Cardiac atrium fibroblast (primary cell): ENCODE data around the gene AK2. TPM values are rescaled to one million over a fixed set of nuclear protein-coding genes. Genes with fewer than 3 reads are reported as not detected.

Source experiments
- total RNA-seq: library from RNA; depleted of rRNA; stranded (reverse); fragments of >200 nt; gene quantifications from 2 replicates; pipeline ENCODE4 v1.2.3, GENCODE V29; 2015

Gene AK2
- total RNA-seq = 146 and 152 TPM in 2 replicates

GRCh38 chr1:33036526-33037503, at the start of gene AK2:
Gene AK2, minus strand, starts transcription at chr1:33036883. Its CDS starts 55 bp downstream, at chr1:33036828.

GRCh38 chr1:33080885-33081553, 44.3 kb upstream of the AK2 start, which contains the start of gene AZIN2:
Gene AZIN2, plus strand, starts transcription at chr1:33081153. Its CDS starts 1,097 bp downstream, at chr1:33082250.

GRCh38 chr1:32964461-32965250, 72.0 kb downstream of the AK2 start, which contains the start of gene RNF19B:
Gene RNF19B, minus strand, starts transcription at chr1:32964809. Its CDS starts 124 bp downstream, at chr1:32964685.

Other genes starting within 250 kb of the AK2 start
- 103 and 128 TPM in 2 replicates for gene YARS1, start 219.5 kb downstream of the AK2 start, total RNA-seq
- 10.5 and 17.8 TPM in 2 replicates for gene S100PBP, start 219.2 kb downstream of the AK2 start, total RNA-seq
- gene FNDC5, start 166.0 kb downstream of the AK2 start, total RNA-seq = 0.16 and 13.5 TPM in 2 replicates
- not detected in 2 replicates for gene HPCA, start 150.4 kb downstream of the AK2 start, total RNA-seq
- 18.8 and 25.4 TPM in 2 replicates for gene TMEM54, start 135.5 kb downstream of the AK2 start, total RNA-seq
- 8.3 and 10.9 TPM in 2 replicates for gene RNF19B, start 72.1 kb downstream of the AK2 start, total RNA-seq
- gene AZIN2, start 44.3 kb upstream of the AK2 start, total RNA-seq = 0.72 and 6.3 TPM in 2 replicates
- 2.4 and 11.2 TPM in 2 replicates for gene TRIM62, start 145.2 kb upstream of the AK2 start, total RNA-seq
- 9.6 and 25.9 TPM in 2 replicates for gene ZNF362, start 219.6 kb upstream of the AK2 start, total RNA-seq